A673 (cell line): ENCODE measurements around the gene GJB6. TPM values are rescaled to one million over a fixed set of nuclear protein-coding genes. Genes with fewer than 3 reads are reported as not detected.
"Not testable (repeated sequence)": the region's sequence is repeated elsewhere in the genome, so short reads cannot be mapped to it uniquely, and the experiment has no call there.

Source experiments
- Bru-seq: library from RNA; stranded (reverse); fragments of 400-500 nt; gene quantifications from one replicate; lab custom pipeline; 2021; lab: Mats Ljungman, UMichigan
- BruChase-seq, 2 experiments: library from RNA; stranded (reverse); fragments of 400-500 nt; gene quantifications; one replicate each; lab custom pipeline; 2021; lab: Mats Ljungman, UMichigan
- BruUV-seq: library from RNA; stranded (reverse); fragments of 400-500 nt; replicated peaks from 2 replicates; lab custom pipeline; 2021; lab: Mats Ljungman, UMichigan
- CTCF ChIA-PET: fragments of 300-600 bp; sonication (Branson Sonifier 250); formaldehyde crosslinking; loops from one replicate; lab custom pipeline; 2022; ENCODE audit warnings: antibody characterized with exemption; lab: Charles Lee
- POLR2A ChIA-PET: fragments of 300-600 bp; sonication (Branson Sonifier 250); formaldehyde crosslinking; loops from one replicate; lab custom pipeline; 2022; ENCODE audit warnings: antibody characterized with exemption; ENCODE audit not compliant: low non-redundant PET; lab: Charles Lee
- DNase-seq: peaks from one replicate; pipeline ENCODE4 v3.0.0-alpha.2; 2015; ENCODE audit warnings: low spot score
- H3K27ac ChIP-seq: fragments of 200-600 bp; sonication (generic); 2 replicates; pipeline ENCODE4 v1.5.1; 2016; ENCODE audit warnings: mixed run types, low read depth, mild to moderate bottlenecking, mixed read lengths, antibody characterized with exemption, low read length; ENCODE audit not compliant: poor library complexity, severe bottlenecking
- H3K27me3 ChIP-seq: fragments of 200-600 bp; sonication (generic); replicated peaks from 2 replicates; pipeline ENCODE4 v1.6.1; 2017; ENCODE audit warnings: mixed run types, low read depth, mild to moderate bottlenecking, mixed read lengths, antibody characterized with exemption, low read length; ENCODE audit not compliant: insufficient read depth, poor library complexity
- H3K36me3 ChIP-seq: fragments of 200-600 bp; sonication (generic); 2 replicates; pipeline ENCODE4 v1.6.1; 2016; ENCODE audit warnings: mixed run types, mild to moderate bottlenecking, mixed read lengths, antibody characterized with exemption, low read length; ENCODE audit not compliant: insufficient read depth, poor library complexity, severe bottlenecking
- H3K4me1 ChIP-seq: fragments of 200-600 bp; sonication (generic); 2 replicates; pipeline ENCODE4 v1.6.1; 2017; ENCODE audit warnings: mixed run types, mild to moderate bottlenecking, mixed read lengths, antibody characterized with exemption, low read length; ENCODE audit not compliant: insufficient read depth, poor library complexity, severe bottlenecking
- H3K4me3 ChIP-seq: fragments of 200-600 bp; sonication (generic); 2 replicates; pipeline ENCODE4 v1.5.1; 2016; ENCODE audit warnings: low read depth, mixed run types, mild to moderate bottlenecking, mixed read lengths, low read length; ENCODE audit not compliant: poor library complexity, severe bottlenecking
- H3K9me3 ChIP-seq: fragments of 200-600 bp; sonication (generic); 2 replicates; pipeline ENCODE4 v1.6.1; 2016; ENCODE audit warnings: mixed run types, low read depth, mild to moderate bottlenecking, mixed read lengths, antibody characterized with exemption, low read length; ENCODE audit not compliant: poor library complexity, severe bottlenecking
- EZH2 ChIP-seq: fragments of 200-600 bp; sonication (generic); IDR thresholded peaks from 2 replicates; pipeline ENCODE4 v1.6.1; 2017; ENCODE audit warnings: borderline replicate concordance, low read depth, mild to moderate bottlenecking, mixed read lengths, antibody characterized with exemption, low read length; ENCODE audit not compliant: poor library complexity, severe bottlenecking
- intact Hi-C: fragments of 100-400 bp; cut with micrococcal nuclease; formaldehyde crosslinking; loops from one replicate; pipeline ENCODE4 v1.10.0; 2022; ENCODE audit not compliant: unreplicated experiment
- long read RNA-seq: library from polyadenylated mRNA; stranded (forward); transcript quantifications from one replicate; pipeline ENCODE4 v2.0.0, GENCODE V29; 2022
- total RNA-seq: library from RNA; stranded (reverse); gene quantifications from 2 replicates; pipeline ENCODE4 v1.2.3, GENCODE V29; 2021
- TF ChIP-seq, protein P1 (sequence below): fragments of 300-800, 200-600 bp; sonication (generic); conservative IDR thresholded peaks from 2 replicates; pipeline ENCODE4 v1.5.1; 2017; ENCODE audit warnings: low read depth, mild to moderate bottlenecking, antibody characterized with exemption, low read length, moderate library complexity, mixed read lengths

Gene GJB6
- total RNA-seq (not detected in 2 replicates), Bru-seq, nascent RNA (not detected), BruChase-seq, experiment 1, labeled RNA remaining after a 2-hour chase (percentile 8 among the genes with signal in this experiment), BruChase-seq, experiment 2, labeled RNA remaining after a 6-hour chase (not detected)
- long read RNA-seq, result 0 reads

DNA sequence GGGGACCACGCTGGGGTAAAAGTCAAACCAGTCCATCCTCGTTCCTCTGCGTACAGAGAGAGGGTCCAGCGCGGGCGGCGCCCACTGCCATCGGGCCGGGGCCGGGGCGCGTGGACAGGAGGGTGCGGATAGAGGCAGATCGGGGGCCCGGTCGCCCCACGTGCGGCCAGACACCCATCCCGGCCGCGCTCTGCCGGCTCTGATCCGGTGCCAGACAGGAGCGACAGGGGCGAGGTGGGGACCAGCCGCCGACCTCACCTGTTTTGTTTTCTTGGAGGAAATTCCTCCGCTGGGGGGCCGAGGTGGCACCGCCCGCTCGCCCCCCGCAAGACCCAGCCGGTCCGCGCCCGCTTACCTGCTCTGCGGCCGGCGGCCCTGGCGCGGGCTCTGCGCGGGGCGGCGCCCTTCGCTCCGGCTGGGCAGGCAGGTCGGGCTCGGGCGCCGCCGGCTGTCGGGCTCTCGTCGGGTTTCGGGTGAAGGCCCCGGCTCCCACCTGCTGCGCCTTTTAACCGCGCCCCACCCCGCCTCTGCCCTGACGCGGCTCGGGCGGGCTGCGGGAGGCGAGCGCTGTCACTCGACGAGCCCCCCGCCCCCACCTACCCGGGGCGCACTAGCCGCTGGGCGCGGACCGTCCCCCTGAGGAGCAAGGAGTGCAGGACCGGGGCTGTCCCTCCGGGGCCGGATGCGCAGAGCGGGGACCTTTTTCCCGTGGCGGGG, at the start of gene GJB6:
Gene GJB6, minus strand, starts transcription at position 481 of the 717 bp plus-strand sequence. CDS start 8,839 bp downstream, outside the sequence.
- DNase-seq, result no peak
- H3K27me3 ChIP-seq, result peaks cover 52% of the 10 kb centered on the region
- peak within 1 kb of the TSS; percentile 25 for H3K4me3 ChIP-seq
- POLR2A ChIA-PET, result no interaction called here
- H3K9me3 ChIP-seq, result no peaks in the 10 kb centered on the region
- H3K27ac ChIP-seq, result no peak within 1 kb of the TSS
- peak; percentile 97 for TF ChIP-seq EZH2
- TF ChIP-seq, protein P1, sequence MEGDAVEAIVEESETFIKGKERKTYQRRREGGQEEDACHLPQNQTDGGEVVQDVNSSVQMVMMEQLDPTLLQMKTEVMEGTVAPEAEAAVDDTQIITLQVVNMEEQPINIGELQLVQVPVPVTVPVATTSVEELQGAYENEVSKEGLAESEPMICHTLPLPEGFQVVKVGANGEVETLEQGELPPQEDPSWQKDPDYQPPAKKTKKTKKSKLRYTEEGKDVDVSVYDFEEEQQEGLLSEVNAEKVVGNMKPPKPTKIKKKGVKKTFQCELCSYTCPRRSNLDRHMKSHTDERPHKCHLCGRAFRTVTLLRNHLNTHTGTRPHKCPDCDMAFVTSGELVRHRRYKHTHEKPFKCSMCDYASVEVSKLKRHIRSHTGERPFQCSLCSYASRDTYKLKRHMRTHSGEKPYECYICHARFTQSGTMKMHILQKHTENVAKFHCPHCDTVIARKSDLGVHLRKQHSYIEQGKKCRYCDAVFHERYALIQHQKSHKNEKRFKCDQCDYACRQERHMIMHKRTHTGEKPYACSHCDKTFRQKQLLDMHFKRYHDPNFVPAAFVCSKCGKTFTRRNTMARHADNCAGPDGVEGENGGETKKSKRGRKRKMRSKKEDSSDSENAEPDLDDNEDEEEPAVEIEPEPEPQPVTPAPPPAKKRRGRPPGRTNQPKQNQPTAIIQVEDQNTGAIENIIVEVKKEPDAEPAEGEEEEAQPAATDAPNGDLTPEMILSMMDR, result no peak
- H3K36me3 ChIP-seq, result no peaks in the 10 kb centered on the region
- intact Hi-C loops, result no loop called here
- CTCF ChIA-PET, result interaction anchor here (0.6 kb wide), 1 partner anchor 110 kb away, joined by 3 read pairs; no protein-coding TSS in a partner anchor
- no TSS peak for BruUV-seq
- no peaks in the 10 kb centered on the region for H3K4me1 ChIP-seq

DNA sequence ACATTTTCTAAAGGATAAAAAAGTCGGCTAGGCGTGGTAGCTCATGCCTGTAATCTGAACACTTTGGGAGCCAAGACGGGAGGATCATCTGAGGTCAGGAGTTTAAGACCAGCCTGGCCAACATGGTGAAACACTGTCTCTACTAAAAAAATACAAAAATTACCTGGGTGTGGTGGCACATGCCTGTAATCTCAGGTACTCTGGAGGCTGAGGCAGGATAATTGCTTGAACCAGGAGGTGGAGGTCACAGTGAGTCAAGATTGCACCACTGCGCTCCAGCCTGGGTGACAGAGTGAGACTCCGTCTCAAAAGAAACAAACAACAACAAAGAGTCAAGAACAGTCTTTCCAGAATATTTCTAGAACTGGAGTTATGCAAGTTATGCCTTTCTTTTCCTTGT, 44.8 kb upstream of the GJB6 start:
- H3K4me1 ChIP-seq, POLR2A ChIA-PET, H3K9me3 ChIP-seq, H3K27me3 ChIP-seq, H3K36me3 ChIP-seq, CTCF ChIA-PET, H3K4me3 ChIP-seq, H3K27ac ChIP-seq, intact Hi-C loops, DNase-seq, BruUV-seq: not testable (repeated sequence)

DNA sequence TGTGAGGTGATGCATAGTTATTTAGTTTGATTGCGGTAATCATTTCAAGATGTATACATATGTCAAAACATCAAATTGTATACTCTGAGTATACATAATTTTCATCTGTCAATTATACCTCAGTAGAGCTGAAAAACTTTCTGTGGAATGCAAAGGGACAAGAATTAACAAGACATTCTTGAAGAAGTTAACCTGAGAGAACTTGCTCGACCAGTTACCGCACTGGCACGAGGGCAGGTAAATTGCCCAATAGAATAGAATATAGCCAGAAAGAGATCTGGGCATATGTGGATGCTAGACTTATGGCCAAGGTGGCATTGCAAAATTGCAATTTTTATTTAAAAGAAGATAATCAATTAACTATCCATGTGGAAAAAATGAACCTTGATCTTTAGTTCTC, 42.3 kb upstream of the GJB6 start:
- H3K27ac ChIP-seq, result no peak overlapping the region
- POLR2A ChIA-PET, result no interaction called here
- H3K4me3 ChIP-seq, result no peak overlapping the region
- H3K27me3 ChIP-seq, result peaks cover 4% of the 10 kb centered on the region
- no peaks in the 10 kb centered on the region for H3K9me3 ChIP-seq
- CTCF ChIA-PET, result no interaction called here
- H3K4me1 ChIP-seq, result no peaks in the 10 kb centered on the region
- BruUV-seq, result no TSS peak
- intact Hi-C loops, result no loop called here
- TF ChIP-seq EZH2, result no peak
- TF ChIP-seq, protein P1, result no peak
- no peak for DNase-seq
- no peaks in the 10 kb centered on the region for H3K36me3 ChIP-seq
